HCT116 (cell line): ENCODE results near the gene GRM3. TPM values are rescaled to one million over a fixed set of nuclear protein-coding genes. Genes with fewer than 3 reads are reported as not detected.

ENCODE experiments used
- ATAC-seq: fragments of 200-7000 bp; cut with Tn5 transposase; 2 replicates; pipeline ENCODE4 v1.9.1; 2020; ENCODE audit warnings: mild to moderate bottlenecking, moderate library complexity
- BruUV-seq: library from RNA; stranded (reverse); fragments of 400-500 nt; replicated peaks from 2 replicates; lab custom pipeline; 2021; lab: Mats Ljungman, UMichigan
- CTCF ChIA-PET: fragments of 300-600 bp; sonication (Branson Sonifier 250); formaldehyde crosslinking; loops from one replicate; lab custom pipeline; 2021; ENCODE audit warnings: antibody characterized with exemption; lab: Charles Lee
- POLR2A ChIA-PET: fragments of 300-600, 350-600 bp; sonication (Branson Sonifier 250); formaldehyde crosslinking; loops from one replicate; lab custom pipeline; 2021; ENCODE audit warnings: antibody characterized with exemption; lab: Charles Lee
- RAD21 ChIA-PET, 2 experiments: fragments of 300-600 bp; sonication (Branson Sonifier 250); formaldehyde crosslinking; loops; one replicate each; lab custom pipeline; 2023; ENCODE audit warnings: low total read pairs in 2 of 2; ENCODE audit not compliant: uncharacterized antibody in 2 of 2, unreplicated experiment in 2 of 2, low non-redundant PET in 1 of 2; lab: Charles Lee
- DNase-seq: peaks from one replicate; pipeline ENCODE4 v3.0.0-alpha.2; 2010; ENCODE audit warnings: low read depth, low spot score
- H2AFZ ChIP-seq: fragments of 200-600 bp; shearing (Covaris generic), sonication (generic); 2 replicates; pipeline ENCODE4 v1.6.1; 2017; ENCODE audit warnings: low read depth, mixed run types, mixed read lengths, antibody characterized with exemption, low read length; ENCODE audit not compliant: poor library complexity, severe bottlenecking
- H3K27ac ChIP-seq: 2 replicates; pipeline ENCODE4 v1.5.1; 2012; ENCODE audit warnings: low read depth, low read length
- H3K27me3 ChIP-seq: fragments of 200-600 bp; sonication (generic); 2 replicates; pipeline ENCODE4 v1.6.1; 2016; ENCODE audit warnings: mixed run types, low read length, mixed read lengths; ENCODE audit not compliant: insufficient read depth
- H3K36me3 ChIP-seq, 2 experiments: fragments of 200-500 bp in 1 of 2; fragments of 200-600 bp in 1 of 2; sonication (Bioruptor generic) in 1 of 2; sonication (generic) in 1 of 2; 2 replicates each; pipeline versions ENCODE4 v1.5.1 to v1.6.1; 2014 to 2016; ENCODE audit warnings: low read length in 2 of 2, inconsistent platforms in 1 of 2, mixed read lengths in 1 of 2, mixed run types in 1 of 2; ENCODE audit not compliant: insufficient read depth in 2 of 2, control insufficient read depth in 1 of 2
- H3K4me1 ChIP-seq, 2 experiments: fragments of 200-600 bp in 1 of 2; sonication (generic) in 1 of 2; 2 replicates each; pipeline versions ENCODE4 v1.5.1 to v1.6.1; 2012 to 2017; ENCODE audit warnings: low read length in 2 of 2, inconsistent platforms in 1 of 2, mild to moderate bottlenecking in 1 of 2, mixed read lengths in 1 of 2, mixed run types in 1 of 2, moderate library complexity in 1 of 2; ENCODE audit not compliant: insufficient read depth in 2 of 2, control insufficient read depth in 1 of 2
- H3K4me2 ChIP-seq: fragments of 200-600 bp; sonication (generic); 2 replicates; pipeline ENCODE4 v1.6.1; 2017; ENCODE audit warnings: mixed run types, low read length, mixed read lengths
- H3K4me3 ChIP-seq, 2 experiments: fragments of 200-600 bp in 1 of 2; sonication (generic) in 1 of 2; replicated peaks in 1 of 2; 2 replicates each; pipeline ENCODE4 v1.5.1; 2011 to 2016; ENCODE audit warnings: low read length in 2 of 2, control low read depth in 1 of 2, low read depth in 1 of 2, mild to moderate bottlenecking in 1 of 2, mixed read lengths in 1 of 2, mixed run types in 1 of 2
- H3K79me2 ChIP-seq: fragments of 200-600 bp; sonication (generic); 2 replicates; pipeline ENCODE4 v1.6.1; 2017; ENCODE audit warnings: mild to moderate bottlenecking, mixed run types, low read length, moderate library complexity, mixed read lengths; ENCODE audit not compliant: insufficient read depth
- H3K9ac ChIP-seq: fragments of 200-600 bp; sonication (generic); 2 replicates; pipeline ENCODE4 v1.6.1; 2016; ENCODE audit warnings: low read length, mixed read lengths
- H3K9me2 ChIP-seq: fragments of 200-600 bp; sonication (generic), shearing (Covaris generic); 2 replicates; pipeline ENCODE4 v1.6.1; 2017; ENCODE audit warnings: mixed run types, mild to moderate bottlenecking, moderate library complexity; ENCODE audit not compliant: insufficient read depth
- H3K9me3 ChIP-seq, 2 experiments: fragments of 200-500 bp in 1 of 2; fragments of 200-600 bp in 1 of 2; sonication (Bioruptor generic) in 1 of 2; sonication (generic) in 1 of 2; 2 replicates each; pipeline ENCODE4 v1.6.1; 2014 to 2017; ENCODE audit warnings: low read length in 2 of 2, mixed read lengths in 2 of 2, inconsistent platforms in 1 of 2, low read depth in 1 of 2, mild to moderate bottlenecking in 1 of 2, mixed run types in 1 of 2, moderate library complexity in 1 of 2; ENCODE audit not compliant: control insufficient read depth in 1 of 2, insufficient read depth in 1 of 2
- H4K20me1 ChIP-seq: fragments of 200-600 bp; sonication (generic), shearing (Covaris generic); 2 replicates; pipeline ENCODE4 v1.6.1; 2017; ENCODE audit warnings: mixed run types, mild to moderate bottlenecking, moderate library complexity; ENCODE audit not compliant: insufficient read depth
- ATF3 ChIP-seq: IDR thresholded peaks from 2 replicates; pipeline ENCODE4 v1.6.1; 2012
- CBX3 ChIP-seq: IDR thresholded peaks from 2 replicates; pipeline ENCODE4 v1.6.1; 2012; ENCODE audit warnings: low read depth
- CEBPB ChIP-seq: IDR thresholded peaks from 2 replicates; pipeline ENCODE4 v1.6.1; 2012; ENCODE audit warnings: low read depth
- EGR1 ChIP-seq: IDR thresholded peaks from 2 replicates; pipeline ENCODE4 v1.6.1; 2012; ENCODE audit warnings: low read depth
- ELF1 ChIP-seq: IDR thresholded peaks from 2 replicates; pipeline ENCODE4 v1.6.1; 2012; ENCODE audit warnings: low read depth, borderline replicate concordance
- EZH2 ChIP-seq: fragments of 200-600 bp; sonication (generic); IDR thresholded peaks from 2 replicates; pipeline ENCODE4 v1.6.1; 2017; ENCODE audit warnings: antibody characterized with exemption, mixed run types
- EZH2phosphoT487 ChIP-seq: fragments of 200-600 bp; IDR thresholded peaks from 2 replicates; pipeline ENCODE4 v1.6.1; 2018; ENCODE audit warnings: antibody characterized with exemption, borderline replicate concordance
- JUND ChIP-seq: IDR thresholded peaks from 2 replicates; pipeline ENCODE4 v1.6.1; 2012
- POLR2A ChIP-seq: IDR thresholded peaks from 2 replicates; pipeline ENCODE4 v1.7.0; 2011; ENCODE audit warnings: borderline replicate concordance; ENCODE audit not compliant: insufficient read depth, insufficient read length; ENCODE audit errors: extremely low read depth
- POLR2AphosphoS5 ChIP-seq: IDR thresholded peaks from 2 replicates; pipeline ENCODE4 v1.6.1; 2011; ENCODE audit warnings: mild to moderate bottlenecking, low read depth, low read length, moderate library complexity
- RAD21 ChIP-seq: IDR thresholded peaks from 2 replicates; pipeline ENCODE4 v1.6.1; 2012; ENCODE audit warnings: low read depth, mild to moderate bottlenecking
- SIN3A ChIP-seq: IDR thresholded peaks from 2 replicates; pipeline ENCODE4 v1.6.1; 2012; ENCODE audit warnings: low read depth
- SP1 ChIP-seq: IDR thresholded peaks from 2 replicates; pipeline ENCODE4 v1.6.1; 2012; ENCODE audit warnings: low read depth
- SRF ChIP-seq: IDR thresholded peaks from 2 replicates; pipeline ENCODE4 v1.6.1; 2012; ENCODE audit warnings: low read depth
- TCF7L2 ChIP-seq: IDR thresholded peaks from 2 replicates; pipeline ENCODE4 v1.7.0; 2011; ENCODE audit warnings: borderline replicate concordance, inconsistent platforms; ENCODE audit not compliant: insufficient read depth, insufficient read length; ENCODE audit errors: extremely low read depth
- YY1 ChIP-seq: IDR thresholded peaks from 2 replicates; pipeline ENCODE4 v1.6.1; 2011; ENCODE audit warnings: low read length, low read depth, moderate library complexity, mild to moderate bottlenecking; ENCODE audit not compliant: insufficient replicate concordance; ENCODE audit errors: extremely low read depth
- ZNF274 ChIP-seq: fragments of 200-500 bp; sonication (Bioruptor generic); IDR thresholded peaks from 2 replicates; pipeline ENCODE4 v1.6.1; 2014; ENCODE audit warnings: mild to moderate bottlenecking, low read depth, low read length, inconsistent platforms
- intact Hi-C: fragments of 100-400 bp; cut with micrococcal nuclease; formaldehyde crosslinking; loops from 2 replicates; pipeline ENCODE4 v1.10.0; 2022
- total RNA-seq: library from RNA; stranded (reverse); gene quantifications from one replicate; pipeline ENCODE4 v1.2.1, GENCODE V29; 2021; ENCODE audit not compliant: unreplicated experiment
- TF ChIP-seq, protein P1 (sequence below): IDR thresholded peaks from 2 replicates; pipeline ENCODE4 v1.6.1; 2011; ENCODE audit warnings: mild to moderate bottlenecking, low read length, moderate library complexity; ENCODE audit not compliant: insufficient replicate concordance; ENCODE audit errors: extremely low read depth
- TF ChIP-seq, protein P2 (sequence below): IDR thresholded peaks from 2 replicates; pipeline ENCODE4 v1.6.1; 2012; ENCODE audit warnings: low read depth
- TF ChIP-seq, protein P3 (sequence below), 3 experiments: fragments of 200-600 bp in 1 of 3; sonication (generic) in 1 of 3; IDR thresholded peaks in 2 of 3; conservative IDR thresholded peaks in 1 of 3; 2 replicates each; pipeline ENCODE4 v1.5.1; 2012 to 2017; ENCODE audit warnings: low read depth in 2 of 3, low read length in 2 of 3, antibody characterized with exemption in 1 of 3, borderline replicate concordance in 1 of 3, control low read depth in 1 of 3, mild to moderate bottlenecking in 1 of 3, mixed read lengths in 1 of 3, mixed run types in 1 of 3, moderate library complexity in 1 of 3; ENCODE audit not compliant: insufficient read depth in 1 of 3

The GRM3 gene
- total RNA-seq, 1 experiment from 2014 or later: not detected

DNA sequence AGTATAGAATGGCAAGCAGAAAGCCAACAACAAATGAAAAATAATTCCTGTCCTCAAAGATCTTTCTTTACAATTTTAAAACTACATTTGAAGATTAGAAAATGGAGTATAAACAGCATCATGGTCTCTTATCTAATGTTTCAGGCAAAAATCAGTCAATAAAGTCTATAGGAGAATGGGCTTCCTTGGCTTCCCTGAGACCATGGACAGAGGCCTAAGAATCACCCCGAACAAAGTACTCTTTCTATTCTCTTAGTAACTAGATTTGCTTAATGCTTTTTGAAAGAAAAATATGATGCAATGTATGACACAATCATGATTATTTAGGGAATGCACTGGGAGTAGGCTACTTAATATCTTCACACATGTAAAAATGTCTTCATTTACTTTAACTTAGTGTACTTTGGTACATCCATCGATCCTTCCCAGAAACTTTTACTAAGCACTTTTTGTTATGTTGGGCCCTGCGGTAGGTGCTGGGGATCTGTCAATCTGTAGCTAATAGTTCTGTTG lies 17.3 kb downstream of the GRM3 start:
- no peak for DNase-seq
- Histone ChIP-seq H3K9me2 (no peaks in the 10 kb centered on the region), H2AFZ (no peak overlapping the region), H3K27ac (no peak overlapping the region), H3K79me2 (no peaks in the 10 kb centered on the region), H4K20me1 (no peaks in the 10 kb centered on the region), H3K9ac (no peak overlapping the region), H3K36me3 (no peaks in the 10 kb centered on the region), H3K4me2 (no peak overlapping the region), H3K4me3 (no peak overlapping the region), H3K27me3 (0 out of 2 replicates have a peak, but pooled peaks cover 4% of the 10 kb centered on the region), H3K9me3 (no peaks in the 10 kb centered on the region), H3K4me1 (no peaks in the 10 kb centered on the region)
- POLR2A ChIA-PET: no interaction called here
- TF ChIP-seq SIN3A: no peak
- no peak for TF ChIP-seq POLR2A
- TF ChIP-seq POLR2AphosphoS5: no peak
- no peak for TF ChIP-seq EGR1
- no peak for TF ChIP-seq ZNF274
- no peak for TF ChIP-seq CEBPB
- no peak for TF ChIP-seq SP1
- TF ChIP-seq CBX3: no peak
- TF ChIP-seq RAD21: no peak
- TF ChIP-seq SRF: no peak
- TF ChIP-seq EZH2phosphoT487: no peak
- TF ChIP-seq EZH2: no peak
- no peak for TF ChIP-seq JUND
- TF ChIP-seq, protein P1, sequence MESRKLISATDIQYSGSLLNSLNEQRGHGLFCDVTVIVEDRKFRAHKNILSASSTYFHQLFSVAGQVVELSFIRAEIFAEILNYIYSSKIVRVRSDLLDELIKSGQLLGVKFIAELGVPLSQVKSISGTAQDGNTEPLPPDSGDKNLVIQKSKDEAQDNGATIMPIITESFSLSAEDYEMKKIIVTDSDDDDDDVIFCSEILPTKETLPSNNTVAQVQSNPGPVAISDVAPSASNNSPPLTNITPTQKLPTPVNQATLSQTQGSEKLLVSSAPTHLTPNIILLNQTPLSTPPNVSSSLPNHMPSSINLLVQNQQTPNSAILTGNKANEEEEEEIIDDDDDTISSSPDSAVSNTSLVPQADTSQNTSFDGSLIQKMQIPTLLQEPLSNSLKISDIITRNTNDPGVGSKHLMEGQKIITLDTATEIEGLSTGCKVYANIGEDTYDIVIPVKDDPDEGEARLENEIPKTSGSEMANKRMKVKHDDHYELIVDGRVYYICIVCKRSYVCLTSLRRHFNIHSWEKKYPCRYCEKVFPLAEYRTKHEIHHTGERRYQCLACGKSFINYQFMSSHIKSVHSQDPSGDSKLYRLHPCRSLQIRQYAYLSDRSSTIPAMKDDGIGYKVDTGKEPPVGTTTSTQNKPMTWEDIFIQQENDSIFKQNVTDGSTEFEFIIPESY: no peak
- TF ChIP-seq, protein P2, sequence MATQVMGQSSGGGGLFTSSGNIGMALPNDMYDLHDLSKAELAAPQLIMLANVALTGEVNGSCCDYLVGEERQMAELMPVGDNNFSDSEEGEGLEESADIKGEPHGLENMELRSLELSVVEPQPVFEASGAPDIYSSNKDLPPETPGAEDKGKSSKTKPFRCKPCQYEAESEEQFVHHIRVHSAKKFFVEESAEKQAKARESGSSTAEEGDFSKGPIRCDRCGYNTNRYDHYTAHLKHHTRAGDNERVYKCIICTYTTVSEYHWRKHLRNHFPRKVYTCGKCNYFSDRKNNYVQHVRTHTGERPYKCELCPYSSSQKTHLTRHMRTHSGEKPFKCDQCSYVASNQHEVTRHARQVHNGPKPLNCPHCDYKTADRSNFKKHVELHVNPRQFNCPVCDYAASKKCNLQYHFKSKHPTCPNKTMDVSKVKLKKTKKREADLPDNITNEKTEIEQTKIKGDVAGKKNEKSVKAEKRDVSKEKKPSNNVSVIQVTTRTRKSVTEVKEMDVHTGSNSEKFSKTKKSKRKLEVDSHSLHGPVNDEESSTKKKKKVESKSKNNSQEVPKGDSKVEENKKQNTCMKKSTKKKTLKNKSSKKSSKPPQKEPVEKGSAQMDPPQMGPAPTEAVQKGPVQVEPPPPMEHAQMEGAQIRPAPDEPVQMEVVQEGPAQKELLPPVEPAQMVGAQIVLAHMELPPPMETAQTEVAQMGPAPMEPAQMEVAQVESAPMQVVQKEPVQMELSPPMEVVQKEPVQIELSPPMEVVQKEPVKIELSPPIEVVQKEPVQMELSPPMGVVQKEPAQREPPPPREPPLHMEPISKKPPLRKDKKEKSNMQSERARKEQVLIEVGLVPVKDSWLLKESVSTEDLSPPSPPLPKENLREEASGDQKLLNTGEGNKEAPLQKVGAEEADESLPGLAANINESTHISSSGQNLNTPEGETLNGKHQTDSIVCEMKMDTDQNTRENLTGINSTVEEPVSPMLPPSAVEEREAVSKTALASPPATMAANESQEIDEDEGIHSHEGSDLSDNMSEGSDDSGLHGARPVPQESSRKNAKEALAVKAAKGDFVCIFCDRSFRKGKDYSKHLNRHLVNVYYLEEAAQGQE: no peak
- TF ChIP-seq, protein P3, sequence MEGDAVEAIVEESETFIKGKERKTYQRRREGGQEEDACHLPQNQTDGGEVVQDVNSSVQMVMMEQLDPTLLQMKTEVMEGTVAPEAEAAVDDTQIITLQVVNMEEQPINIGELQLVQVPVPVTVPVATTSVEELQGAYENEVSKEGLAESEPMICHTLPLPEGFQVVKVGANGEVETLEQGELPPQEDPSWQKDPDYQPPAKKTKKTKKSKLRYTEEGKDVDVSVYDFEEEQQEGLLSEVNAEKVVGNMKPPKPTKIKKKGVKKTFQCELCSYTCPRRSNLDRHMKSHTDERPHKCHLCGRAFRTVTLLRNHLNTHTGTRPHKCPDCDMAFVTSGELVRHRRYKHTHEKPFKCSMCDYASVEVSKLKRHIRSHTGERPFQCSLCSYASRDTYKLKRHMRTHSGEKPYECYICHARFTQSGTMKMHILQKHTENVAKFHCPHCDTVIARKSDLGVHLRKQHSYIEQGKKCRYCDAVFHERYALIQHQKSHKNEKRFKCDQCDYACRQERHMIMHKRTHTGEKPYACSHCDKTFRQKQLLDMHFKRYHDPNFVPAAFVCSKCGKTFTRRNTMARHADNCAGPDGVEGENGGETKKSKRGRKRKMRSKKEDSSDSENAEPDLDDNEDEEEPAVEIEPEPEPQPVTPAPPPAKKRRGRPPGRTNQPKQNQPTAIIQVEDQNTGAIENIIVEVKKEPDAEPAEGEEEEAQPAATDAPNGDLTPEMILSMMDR (IDR thresholded peaks at IDR 0.05 in 2 of 3, conservative IDR thresholded peaks at IDR 0.05 in 1 of 3; ENCODE audit: borderline replicate concordance in 1 of 3, insufficient read depth in 1 of 3, low read depth in 2 of 3, low read length in 2 of 3): no peak
- no peak for TF ChIP-seq TCF7L2
- no peak for TF ChIP-seq ATF3
- no peak for TF ChIP-seq ELF1
- no peak for TF ChIP-seq YY1
- RAD21 ChIA-PET: no interaction called here
- CTCF ChIA-PET: no interaction called here
- intact Hi-C loops: no loop called here
- no peak for ATAC-seq
- BruUV-seq: no TSS peak
